ENCODE data around the gene ACYP1. TPM values are rescaled to one million over a fixed set of nuclear protein-coding genes. Genes with fewer than 3 reads are reported as not detected.

Gene ACYP1
- polyA plus RNA-seq, 3 donors = 2.8 to 11.8 (median 4.3) TPM

DNA sequence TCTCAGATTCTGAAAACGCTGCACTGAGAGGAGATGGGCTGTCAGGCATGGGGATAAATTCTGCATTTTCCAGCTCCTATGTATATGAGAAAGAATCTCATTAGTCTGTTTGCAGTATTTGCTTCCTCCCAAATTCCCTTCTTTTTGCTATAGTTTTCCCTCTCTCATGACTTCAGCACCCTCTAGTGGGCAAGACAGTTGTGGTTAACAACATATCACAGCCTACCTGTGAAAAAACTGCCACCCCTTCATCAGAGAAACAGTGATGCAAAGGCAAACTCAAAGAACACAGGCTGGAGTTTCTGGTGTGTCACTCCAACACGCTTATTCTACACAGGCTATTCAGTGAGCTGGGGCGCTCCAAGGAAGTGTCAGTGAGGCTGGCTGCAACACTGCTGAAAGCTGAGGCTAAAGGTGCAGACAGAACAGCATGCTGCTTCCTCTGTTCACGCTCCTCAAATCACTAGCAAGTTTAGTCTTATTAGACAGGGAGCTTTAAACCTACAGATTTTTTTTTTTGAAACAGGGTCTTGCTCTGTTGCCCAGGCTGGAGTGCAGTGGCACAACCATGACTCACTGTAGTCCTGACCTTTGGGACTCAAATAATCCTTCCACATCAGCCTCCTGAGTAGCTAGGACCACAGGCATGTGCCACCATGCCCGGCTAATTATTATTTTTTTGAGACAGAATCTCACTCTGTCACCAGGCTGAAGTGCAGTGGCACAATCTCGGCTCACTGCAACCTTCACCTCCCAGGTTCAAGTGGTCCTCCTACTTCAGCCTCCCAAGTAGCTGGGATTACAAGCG lies 24.9 kb upstream of the ACYP1 start:
- H3K9me3 ChIP-seq (replicated peaks in 1 of 2; ENCODE audit: control insufficient read depth in 1 of 2, insufficient read depth in 1 of 2, low read length in 2 of 2) = no peaks in the 10 kb centered on the region
- peaks cover 6% of the 10 kb centered on the region for H4K20me1 ChIP-seq (ENCODE audit: insufficient read depth, low read length)
- intact Hi-C loops (cut with micrococcal nuclease) = loop anchor here (2.0 to 10.0 kb wide), 5 partner anchors 141 to 226 kb away; no protein-coding TSS in a partner anchor
- H3K4me2 ChIP-seq (replicated peaks; ENCODE audit: extremely low read depth, low read length, poor library complexity, severe bottlenecking) = no peak overlapping the region
- Mint-ChIP-seq H3K36me3 (peaks cover 69 to 89% of the 10 kb centered on the region in 2 donors), H3K4me1 (no peaks in the 10 kb centered on the region), H3K4me3 (no peak overlapping the region), H3K9me3 (no peaks in the 10 kb centered on the region), H3K27me3 (ENCODE audit: low read depth in 3 of 3) (no peaks in the 10 kb centered on the region), H3K27ac (peak overlapping the region in 1 of 7 donors; percentile 15)
- no peak overlapping the region for H3K4me3 ChIP-seq (replicated peaks in 1 of 3; ENCODE audit: low read depth in 2 of 3, low read length in 3 of 3)
- TF ChIP-seq, protein P1, sequence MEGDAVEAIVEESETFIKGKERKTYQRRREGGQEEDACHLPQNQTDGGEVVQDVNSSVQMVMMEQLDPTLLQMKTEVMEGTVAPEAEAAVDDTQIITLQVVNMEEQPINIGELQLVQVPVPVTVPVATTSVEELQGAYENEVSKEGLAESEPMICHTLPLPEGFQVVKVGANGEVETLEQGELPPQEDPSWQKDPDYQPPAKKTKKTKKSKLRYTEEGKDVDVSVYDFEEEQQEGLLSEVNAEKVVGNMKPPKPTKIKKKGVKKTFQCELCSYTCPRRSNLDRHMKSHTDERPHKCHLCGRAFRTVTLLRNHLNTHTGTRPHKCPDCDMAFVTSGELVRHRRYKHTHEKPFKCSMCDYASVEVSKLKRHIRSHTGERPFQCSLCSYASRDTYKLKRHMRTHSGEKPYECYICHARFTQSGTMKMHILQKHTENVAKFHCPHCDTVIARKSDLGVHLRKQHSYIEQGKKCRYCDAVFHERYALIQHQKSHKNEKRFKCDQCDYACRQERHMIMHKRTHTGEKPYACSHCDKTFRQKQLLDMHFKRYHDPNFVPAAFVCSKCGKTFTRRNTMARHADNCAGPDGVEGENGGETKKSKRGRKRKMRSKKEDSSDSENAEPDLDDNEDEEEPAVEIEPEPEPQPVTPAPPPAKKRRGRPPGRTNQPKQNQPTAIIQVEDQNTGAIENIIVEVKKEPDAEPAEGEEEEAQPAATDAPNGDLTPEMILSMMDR (IDR thresholded peaks at IDR 0.05) = peak; percentile 82
- peak; percentile 6 to 30 (median 26) for DNase-seq
- H3K9ac ChIP-seq (ENCODE audit: insufficient read depth, low read length, poor library complexity, severe bottlenecking) = no peak overlapping the region
- no peak overlapping the region for H2AFZ ChIP-seq (ENCODE audit: insufficient read depth, low read depth, low read length, poor library complexity, severe bottlenecking)
- H3K4me1 ChIP-seq (ENCODE audit: control insufficient read depth in 1 of 2, insufficient read depth in 2 of 2, low read length in 2 of 2) = no peaks in the 10 kb centered on the region
- peaks cover 82 to 92% of the 10 kb centered on the region in 2 donors for H3K36me3 ChIP-seq (replicated peaks in 1 of 2; ENCODE audit: control insufficient read depth in 1 of 2, insufficient read depth in 2 of 2, low read length in 2 of 2)
- no peaks in the 10 kb centered on the region for H3K27me3 ChIP-seq (ENCODE audit: control insufficient read depth in 2 of 2, insufficient read depth in 2 of 2, low read length in 2 of 2)
- no peaks in the 10 kb centered on the region for H3K79me2 ChIP-seq (ENCODE audit: insufficient read depth, low read length)
- WGBS (ENCODE audit: insufficient coverage) = 89% methylated on average over 4 of the region's 7 CpGs
- no peak overlapping the region for H3K27ac ChIP-seq (ENCODE audit: low read depth in 1 of 2, low read length in 2 of 2)

DNA sequence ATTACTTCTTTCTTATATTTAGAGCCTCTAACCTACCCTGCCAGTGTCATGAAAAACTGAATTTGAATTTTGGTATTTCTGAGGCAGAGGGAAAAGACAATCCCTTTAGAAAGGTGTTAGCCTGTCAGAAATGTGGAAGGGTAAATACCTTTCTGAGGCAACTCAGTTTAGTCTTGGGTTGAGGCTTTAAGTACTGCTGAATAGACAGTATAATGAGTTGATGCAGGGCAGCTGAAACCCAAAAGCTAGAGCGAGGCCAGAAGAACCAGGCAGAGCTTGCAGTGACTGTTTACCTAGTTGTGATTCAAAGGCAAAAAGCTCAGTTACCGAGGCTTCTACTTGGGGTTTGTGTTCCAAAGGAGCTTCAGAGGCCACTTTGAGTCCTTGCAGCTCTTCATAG lies 24.3 kb upstream of the ACYP1 start:
- no peaks in the 10 kb centered on the region for H3K9me3 Mint-ChIP-seq
- no peak for DNase-seq
- H3K36me3 Mint-ChIP-seq = peaks cover 71 to 90% of the 10 kb centered on the region in 2 donors
- peaks cover 6% of the 10 kb centered on the region for H4K20me1 ChIP-seq (ENCODE audit: insufficient read depth, low read length)
- H3K4me3 ChIP-seq (replicated peaks in 1 of 3; ENCODE audit: low read depth in 2 of 3, low read length in 3 of 3) = no peak overlapping the region
- no peaks in the 10 kb centered on the region for H3K27me3 ChIP-seq (ENCODE audit: control insufficient read depth in 2 of 2, insufficient read depth in 2 of 2, low read length in 2 of 2)
- no peaks in the 10 kb centered on the region for H3K4me1 ChIP-seq (ENCODE audit: control insufficient read depth in 1 of 2, insufficient read depth in 2 of 2, low read length in 2 of 2)
- WGBS (ENCODE audit: insufficient coverage) = 90% methylated on average over 2 of the region's 2 CpGs
- TF ChIP-seq, protein P1 (IDR thresholded peaks at IDR 0.05) = no peak
- H3K27ac Mint-ChIP-seq = no peak overlapping the region
- no peaks in the 10 kb centered on the region for H3K4me1 Mint-ChIP-seq
- H3K27ac ChIP-seq (ENCODE audit: low read depth in 1 of 2, low read length in 2 of 2) = no peak overlapping the region
- H3K79me2 ChIP-seq (ENCODE audit: insufficient read depth, low read length) = no peaks in the 10 kb centered on the region
- intact Hi-C loops (cut with micrococcal nuclease) = loop anchor here (2.0 to 10.0 kb wide), 5 partner anchors 141 to 226 kb away; no protein-coding TSS in a partner anchor
- H3K4me3 Mint-ChIP-seq = no peak overlapping the region
- H3K4me2 ChIP-seq (replicated peaks; ENCODE audit: extremely low read depth, low read length, poor library complexity, severe bottlenecking) = no peak overlapping the region
- no peak overlapping the region for H2AFZ ChIP-seq (ENCODE audit: insufficient read depth, low read depth, low read length, poor library complexity, severe bottlenecking)
- peaks cover 82 to 93% of the 10 kb centered on the region in 2 donors for H3K36me3 ChIP-seq (replicated peaks in 1 of 2; ENCODE audit: control insufficient read depth in 1 of 2, insufficient read depth in 2 of 2, low read length in 2 of 2)
- no peaks in the 10 kb centered on the region for H3K9me3 ChIP-seq (replicated peaks in 1 of 2; ENCODE audit: control insufficient read depth in 1 of 2, insufficient read depth in 1 of 2, low read length in 2 of 2)
- H3K9ac ChIP-seq (ENCODE audit: insufficient read depth, low read length, poor library complexity, severe bottlenecking) = no peak overlapping the region
- H3K27me3 Mint-ChIP-seq (ENCODE audit: low read depth in 3 of 3) = no peaks in the 10 kb centered on the region
